ENCODE results near the gene COL9A3. TPM values are rescaled to one million over a fixed set of nuclear protein-coding genes. Genes with fewer than 3 reads are reported as not detected.
"Not testable (repeated sequence)": the region's sequence is repeated elsewhere in the genome, so short reads cannot be mapped to it uniquely, and the experiment has no call there.

COL9A3 gene
- total RNA-seq, 2 experiments from 2014 or later, result not detected

- POLR2A ChIA-PET, result no interaction called here
- DNase-seq (no peak), ATAC-seq (no peak)
- no peaks in the 10 kb centered on the region for H3K27me3 Mint-ChIP-seq
- no peaks in the 10 kb centered on the region for H3K9me3 Mint-ChIP-seq
- H3K36me3 Mint-ChIP-seq (ENCODE audit: low read depth), result peaks cover 26% of the 10 kb centered on the region
- H3K27ac Mint-ChIP-seq, result no peak overlapping the region
- intact Hi-C loops (cut with micrococcal nuclease), result no loop called here
- CTCF ChIA-PET, result no interaction called here
- H3K4me1 Mint-ChIP-seq (ENCODE audit: low read depth), result no peaks in the 10 kb centered on the region
- no peak for TF ChIP-seq CTCF (IDR thresholded peaks at IDR 0.05)
- no peak overlapping the region for H3K4me3 Mint-ChIP-seq
Measured at GRCh38 chr20:62852196-62852595, 35.3 kb downstream of the COL9A3 start.

- peaks cover 28% of the 10 kb centered on the region for H3K36me3 Mint-ChIP-seq (ENCODE audit: low read depth)
- no peak overlapping the region for H3K4me3 Mint-ChIP-seq
- ChIA-PET POLR2A (no interaction called here), CTCF (no interaction called here)
- ATAC-seq (no peak), DNase-seq (no peak)
- H3K9me3 Mint-ChIP-seq, result no peaks in the 10 kb centered on the region
- intact Hi-C loops (cut with micrococcal nuclease), result no loop called here
- no peak overlapping the region for H3K27ac Mint-ChIP-seq
- no peak for TF ChIP-seq CTCF (IDR thresholded peaks at IDR 0.05)
- no peaks in the 10 kb centered on the region for H3K4me1 Mint-ChIP-seq (ENCODE audit: low read depth)
- no peaks in the 10 kb centered on the region for H3K27me3 Mint-ChIP-seq
Measured at GRCh38 chr20:62852841-62853240, 36.0 kb downstream of the COL9A3 start.

- DNase-seq; CTCF ChIA-PET; H3K9me3 Mint-ChIP-seq; H3K4me1 Mint-ChIP-seq (ENCODE audit: low read depth); H3K27me3 Mint-ChIP-seq; ATAC-seq; H3K4me3 Mint-ChIP-seq; H3K27ac Mint-ChIP-seq; POLR2A ChIA-PET; intact Hi-C loops (cut with micrococcal nuclease): not testable (repeated sequence)
- H3K36me3 Mint-ChIP-seq (ENCODE audit: low read depth), result peaks cover 28% of the 10 kb centered on the region
Measured at GRCh38 chr20:62853304-62853703, 36.5 kb downstream of the COL9A3 start.

GRCh38 chr20:62854121-62854520 lies 37.3 kb downstream of the COL9A3 start:
- no peak overlapping the region for H3K4me3 Mint-ChIP-seq
- ATAC-seq, result no peak
- H3K27me3 Mint-ChIP-seq, result no peaks in the 10 kb centered on the region
- DNase-seq, result no peak
- TF ChIP-seq CTCF (IDR thresholded peaks at IDR 0.05), result no peak
- H3K36me3 Mint-ChIP-seq (ENCODE audit: low read depth), result peaks cover 28% of the 10 kb centered on the region
- peaks cover 2% of the 10 kb centered on the region for H3K4me1 Mint-ChIP-seq (ENCODE audit: low read depth)
- intact Hi-C loops (cut with micrococcal nuclease), result no loop called here
- no peaks in the 10 kb centered on the region for H3K9me3 Mint-ChIP-seq
- CTCF ChIA-PET, result interaction anchor here (1.6 kb wide), 1 partner anchor 46 kb away, joined by 4 read pairs; no protein-coding TSS in a partner anchor
- H3K27ac Mint-ChIP-seq, result no peak overlapping the region
- POLR2A ChIA-PET, result interaction anchor here (0.8 kb wide), 1 partner anchor 53 kb away, joined by 3 read pairs; no protein-coding TSS in a partner anchor

GRCh38 chr20:62855120-62855519 lies 38.3 kb downstream of the COL9A3 start:
- DNase-seq, result no peak
- Mint-ChIP-seq H3K4me3 (no peak overlapping the region), H3K27me3 (no peaks in the 10 kb centered on the region), H3K9me3 (no peaks in the 10 kb centered on the region), H3K36me3 (ENCODE audit: low read depth) (peaks cover 26% of the 10 kb centered on the region), H3K4me1 (ENCODE audit: low read depth) (peaks cover 9% of the 10 kb centered on the region), H3K27ac (no peak overlapping the region)
- no peak for TF ChIP-seq CTCF (IDR thresholded peaks at IDR 0.05)
- ATAC-seq, result no peak
- CTCF ChIA-PET, result interaction anchor here (0.9 to 1.6 kb wide), 3 partner anchors 17 to 47 kb away, joined by 3 to 4 read pairs (median 4); no protein-coding TSS in a partner anchor
- intact Hi-C loops (cut with micrococcal nuclease), result no loop called here
- POLR2A ChIA-PET, result no interaction called here

All from activated CD8-positive, alpha-beta T cell treated with anti-CD3 and anti-CD28 coated beads for 36 hours (primary cell).